HEK293T (cell line): ENCODE results near the gene HDAC9.

Source experiments
- CTCF ChIA-PET: fragments of 350-600 bp; formaldehyde crosslinking; extraction: SDS; loops from one replicate; lab custom pipeline; 2021; ENCODE audit warnings: antibody characterized with exemption, inconsistent platforms; lab: Yijun Ruan, JAX
- POLR2A ChIA-PET: fragments of 350-600 bp; formaldehyde crosslinking; extraction: SDS; loops from one replicate; lab custom pipeline; 2020; ENCODE audit warnings: antibody characterized with exemption, inconsistent platforms; lab: Yijun Ruan, JAX
- DNase-seq: peaks from one replicate; pipeline ENCODE4 v3.0.0; 2012; ENCODE audit warnings: mixed read lengths; ENCODE audit errors: extremely low spot score
- ARNT ChIP-seq: fragments of 450-650 bp; IDR thresholded peaks from 2 replicates; pipeline ENCODE4 v1.6.1; 2017; ENCODE audit warnings: mild to moderate bottlenecking
- BHLHE40 ChIP-seq: fragments of 450-650 bp; IDR thresholded peaks from 2 replicates; pipeline ENCODE4 v1.6.1; 2016; ENCODE audit warnings: mild to moderate bottlenecking, moderate library complexity, borderline replicate concordance
- CTBP1 ChIP-seq: fragments of 450-650 bp; IDR thresholded peaks from 2 replicates; pipeline ENCODE4 v1.6.1; 2016; ENCODE audit warnings: borderline replicate concordance
- ELF4 ChIP-seq: fragments of 450-650 bp; IDR thresholded peaks from 2 replicates; pipeline ENCODE4 v1.6.1; 2017; ENCODE audit warnings: antibody characterized with exemption
- FOXA1 ChIP-seq: fragments of 450-650 bp; IDR thresholded peaks from 2 replicates; pipeline ENCODE4 v1.6.1; 2016; ENCODE audit warnings: mild to moderate bottlenecking
- FOXK2 ChIP-seq: fragments of 450-650 bp; IDR thresholded peaks from 2 replicates; pipeline ENCODE4 v1.6.1; 2016; ENCODE audit warnings: mild to moderate bottlenecking
- FOXM1 ChIP-seq: fragments of 450-650 bp; IDR thresholded peaks from 2 replicates; pipeline ENCODE4 v1.6.1; 2017; ENCODE audit warnings: mild to moderate bottlenecking, borderline replicate concordance
- HDGF ChIP-seq: fragments of 450-650 bp; IDR thresholded peaks from 2 replicates; pipeline ENCODE4 v1.6.1; 2017; ENCODE audit warnings: antibody characterized with exemption, borderline replicate concordance
- L3MBTL2 ChIP-seq: fragments of 450-650 bp; conservative IDR thresholded peaks from 2 replicates; pipeline ENCODE4 v1.6.1; 2016; ENCODE audit warnings: mild to moderate bottlenecking
- LEF1 ChIP-seq: fragments of 450-650 bp; IDR thresholded peaks from 2 replicates; pipeline ENCODE4 v1.6.1; 2017; ENCODE audit warnings: mild to moderate bottlenecking, borderline replicate concordance
- NFRKB ChIP-seq: fragments of 450-650 bp; IDR thresholded peaks from 2 replicates; pipeline ENCODE4 v1.6.1; 2016; ENCODE audit warnings: mild to moderate bottlenecking, moderate library complexity
- SP1 ChIP-seq: fragments of 450-650 bp; IDR thresholded peaks from 2 replicates; pipeline ENCODE4 v1.6.1; 2017
- SUZ12 ChIP-seq: fragments of 450-650 bp; IDR thresholded peaks from 2 replicates; pipeline ENCODE4 v1.6.1; 2016; ENCODE audit warnings: mild to moderate bottlenecking
- TARDBP ChIP-seq: fragments of 450-650 bp; IDR thresholded peaks from 2 replicates; pipeline ENCODE4 v1.6.1; 2016
- ZNF384 ChIP-seq: fragments of 450-650 bp; IDR thresholded peaks from 2 replicates; pipeline ENCODE4 v1.6.1; 2016
- TF ChIP-seq, protein P1 (sequence below): fragments of 450-650 bp; IDR thresholded peaks from 2 replicates; pipeline ENCODE4 v1.6.1; 2016

HDAC9 gene

GRCh38 chr7:18798088-18798906 lies 302.7 kb downstream of the HDAC9 start:
- no peak for DNase-seq
- TF ChIP-seq FOXM1 (no peak), HDGF (no peak), ZNF384 (no peak), ARNT (no peak), ELF4 (no peak)
- ChIA-PET CTCF (no interaction called here), POLR2A (no interaction called here)

- CTCF ChIA-PET: no interaction called here
- no peak for DNase-seq
- TF ChIP-seq ELF4 (no peak), SUZ12 (no peak), FOXM1 (no peak), TARDBP (no peak), SP1 (no peak), CTBP1 (no peak), ZNF384 (no peak), BHLHE40 (no peak), FOXA1 (no peak), HDGF (no peak), L3MBTL2 (no peak), NFRKB (no peak), LEF1 (no peak), FOXK2 (no peak), ARNT (no peak)
- TF ChIP-seq, protein P1, sequence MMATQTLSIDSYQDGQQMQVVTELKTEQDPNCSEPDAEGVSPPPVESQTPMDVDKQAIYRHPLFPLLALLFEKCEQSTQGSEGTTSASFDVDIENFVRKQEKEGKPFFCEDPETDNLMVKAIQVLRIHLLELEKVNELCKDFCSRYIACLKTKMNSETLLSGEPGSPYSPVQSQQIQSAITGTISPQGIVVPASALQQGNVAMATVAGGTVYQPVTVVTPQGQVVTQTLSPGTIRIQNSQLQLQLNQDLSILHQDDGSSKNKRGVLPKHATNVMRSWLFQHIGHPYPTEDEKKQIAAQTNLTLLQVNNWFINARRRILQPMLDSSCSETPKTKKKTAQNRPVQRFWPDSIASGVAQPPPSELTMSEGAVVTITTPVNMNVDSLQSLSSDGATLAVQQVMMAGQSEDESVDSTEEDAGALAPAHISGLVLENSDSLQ: no peak
- POLR2A ChIA-PET: no interaction called here
These were observed 304.4 kb downstream of the HDAC9 start for GRCh38 chr7:18799899-18800298.

DNA sequence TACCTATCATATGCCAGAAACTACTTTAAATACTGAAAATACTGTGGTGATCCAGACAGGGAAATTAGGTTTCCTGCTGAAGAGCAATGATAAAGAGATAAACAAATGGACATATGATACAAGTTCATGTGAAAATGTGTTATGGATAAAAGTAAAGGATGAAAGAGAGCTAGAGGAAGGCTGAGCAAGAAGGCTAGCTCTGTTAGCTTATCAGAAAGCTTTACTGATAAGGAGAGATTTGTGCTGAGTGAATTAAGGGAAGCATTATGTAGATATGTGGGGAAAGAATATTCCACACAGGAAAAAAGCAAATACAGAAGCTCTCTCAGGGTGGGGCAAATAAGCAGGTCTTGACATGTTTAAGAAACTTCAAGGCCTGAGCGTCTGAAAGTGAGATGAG lies 308.4 kb downstream of the HDAC9 start:
- POLR2A ChIA-PET: no interaction called here
- CTCF ChIA-PET: no interaction called here
- TF ChIP-seq, protein P1: no peak
- DNase-seq: no peak

- no peak for TF ChIP-seq ZNF384
- TF ChIP-seq HDGF: no peak
- TF ChIP-seq FOXA1: no peak
- no peak for TF ChIP-seq FOXM1
- TF ChIP-seq SUZ12: no peak
- TF ChIP-seq LEF1: no peak
- TF ChIP-seq ARNT: no peak
- TF ChIP-seq L3MBTL2: no peak
- no peak for DNase-seq
- POLR2A ChIA-PET: no interaction called here
- CTCF ChIA-PET: no interaction called here
These were observed 310.6 kb downstream of the HDAC9 start for GRCh38 chr7:18806177-18806576.

- ChIA-PET CTCF (no interaction called here), POLR2A (no interaction called here)
These were observed 312.5 kb downstream of the HDAC9 start for GRCh38 chr7:18808026-18808425.

GRCh38 chr7:18815261-18815960 lies 319.9 kb downstream of the HDAC9 start:
- ChIA-PET CTCF (no interaction called here), POLR2A (no interaction called here)
- DNase-seq: no peak
- TF ChIP-seq SP1 (no peak), ELF4 (no peak), HDGF (no peak), FOXK2 (no peak), NFRKB (no peak)

More at GRCh38 chr7:18808026-18808425, 312.5 kb downstream of the HDAC9 start:
- TF ChIP-seq CTBP1 (no peak), BHLHE40 (no peak), L3MBTL2 (no peak), LEF1 (no peak)
- DNase-seq: no peak

DNA sequence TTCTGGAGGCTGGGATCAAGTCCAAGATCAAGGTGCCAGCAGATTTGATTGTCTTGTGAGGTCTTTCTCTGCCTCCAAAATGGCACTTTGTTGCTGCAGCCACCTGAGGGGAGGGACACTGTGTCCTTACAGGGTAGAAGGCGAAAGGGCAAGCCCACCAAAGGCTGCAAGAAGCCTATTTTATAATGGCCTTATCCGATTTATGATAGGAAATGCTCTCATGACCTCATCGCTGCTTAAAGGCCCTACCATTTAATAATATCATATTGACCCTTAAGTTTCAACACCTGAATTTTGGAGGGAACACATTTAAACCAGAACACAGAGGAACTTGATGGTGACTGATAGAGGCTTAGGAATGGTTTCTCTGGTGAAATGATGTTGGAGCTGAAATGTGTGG lies 325.4 kb downstream of the HDAC9 start:
- CTCF ChIA-PET: no interaction called here
- POLR2A ChIA-PET: no interaction called here
- DNase-seq: no peak
- TF ChIP-seq SUZ12: no peak
- TF ChIP-seq ZNF384: no peak
- TF ChIP-seq SP1: no peak
- no peak for TF ChIP-seq ELF4
- TF ChIP-seq BHLHE40: no peak
- no peak for TF ChIP-seq LEF1
- no peak for TF ChIP-seq NFRKB
- no peak for TF ChIP-seq ARNT
- TF ChIP-seq FOXM1: no peak
- no peak for TF ChIP-seq FOXA1
- TF ChIP-seq L3MBTL2: no peak
- TF ChIP-seq HDGF: no peak
